ENCODE results near the gene TSPOAP1.

TSPOAP1 gene

DNA sequence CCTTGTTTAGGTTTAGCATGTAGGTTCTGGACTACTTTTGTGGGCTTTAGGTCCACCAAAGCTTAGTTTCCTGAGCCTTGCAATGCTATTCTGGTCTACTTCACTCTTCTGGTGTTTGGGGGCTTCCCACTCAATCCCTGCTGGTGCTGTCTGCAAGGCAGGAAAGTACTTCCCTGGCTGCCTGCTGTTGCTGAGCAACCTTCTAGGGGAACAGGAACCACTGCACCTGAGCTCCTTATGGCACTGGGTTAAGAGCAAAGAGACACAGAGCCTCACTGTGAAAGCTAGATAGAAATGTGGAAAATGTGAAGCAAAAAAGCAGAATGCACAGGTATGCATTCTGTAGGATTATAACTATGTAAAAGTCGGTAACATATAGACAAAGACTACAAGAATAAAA, 64.8 kb downstream of the TSPOAP1 start:
- DNase-seq (ENCODE audit: low read depth, low spot score): no peak

DNA sequence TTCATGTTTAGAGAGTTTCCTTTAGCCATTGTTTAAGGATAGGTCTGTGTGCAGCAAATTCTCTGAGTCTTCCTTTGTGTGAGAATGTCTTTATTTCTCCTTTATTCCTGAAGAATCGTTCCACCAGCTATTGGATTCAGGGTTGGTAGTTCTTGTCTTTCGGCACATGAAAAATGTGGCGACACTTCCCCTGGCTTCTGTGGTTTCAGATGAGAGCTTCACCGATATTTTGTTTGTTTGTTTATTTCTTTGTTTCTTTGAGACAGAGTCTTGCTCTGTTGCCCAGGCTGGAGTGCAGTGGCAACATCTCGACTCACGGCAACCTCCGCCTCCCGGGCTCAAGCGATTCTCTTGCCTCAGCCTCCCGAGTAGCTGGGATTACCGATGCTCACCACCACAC, 66.4 kb downstream of the TSPOAP1 start:
- no peak for DNase-seq (ENCODE audit: low read depth, low spot score)

DNA sequence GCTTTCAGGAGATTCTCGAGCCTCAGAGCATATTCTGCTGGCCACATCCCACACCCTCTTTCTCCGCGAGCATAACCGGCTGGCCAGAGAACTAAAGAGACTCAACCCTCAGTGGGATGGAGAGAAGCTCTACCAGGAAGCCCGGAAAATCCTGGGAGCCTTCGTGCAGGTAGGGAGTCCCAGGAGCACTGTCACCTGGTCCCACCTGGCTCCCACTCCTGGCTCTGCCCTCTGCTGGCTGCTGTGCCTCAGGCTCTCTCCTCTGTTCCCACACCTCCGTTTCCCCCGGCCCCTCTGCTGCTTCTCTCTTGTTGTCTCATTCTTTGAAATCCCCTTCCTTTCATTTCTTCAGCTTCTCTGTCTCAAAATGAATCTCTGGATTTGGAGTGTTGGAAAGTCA, 73.8 kb downstream of the TSPOAP1 start:
- no peak for DNase-seq (ENCODE audit: low read depth, low spot score)

DNA sequence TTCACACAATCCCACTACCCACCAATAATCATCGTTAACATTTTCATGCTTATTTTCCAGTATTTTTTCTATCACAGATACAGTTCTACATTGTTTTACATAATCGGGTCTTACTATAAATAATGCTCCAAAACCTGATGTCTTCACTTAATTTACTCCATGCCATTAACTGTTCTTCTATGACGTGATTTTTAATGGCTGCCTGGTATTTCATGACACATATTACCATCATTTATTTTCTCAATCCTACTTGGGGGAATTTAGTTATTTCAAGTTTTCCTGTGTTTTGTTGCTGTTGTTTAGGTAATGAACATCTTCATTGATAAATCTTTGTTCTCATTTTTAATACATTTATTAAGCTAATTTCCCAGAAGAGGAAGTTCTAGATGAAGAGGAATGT, 75.5 kb downstream of the TSPOAP1 start:
- DNase-seq (ENCODE audit: low read depth, low spot score): no peak

- DNase-seq (ENCODE audit: low read depth, low spot score): no peak
These were observed 76.5 kb downstream of the TSPOAP1 start for GRCh38 chr17:58252141-58252540.

Data from ELF-1 (cell line).